ENCODE results near the gene FBXO44. TPM values are rescaled to one million over a fixed set of nuclear protein-coding genes. Genes with fewer than 3 reads are reported as not detected.
"Not testable (repeated sequence)": the region's sequence is repeated elsewhere in the genome, so short reads cannot be mapped to it uniquely, and the experiment has no call there.

Gene FBXO44
- polyA plus RNA-seq, 2 of the 4 experiments (the other 2 are of a cell fraction) = 10.4 to 26.9 TPM

GRCh38 chr1:11640944-11641343 lies 13.7 kb upstream of the FBXO44 start:
- DNase-seq (ENCODE audit: low read depth in 1 of 2, low spot score in 1 of 2) (no peak), FAIRE-seq (no peak), ATAC-seq (no peak)
- CTCF ChIA-PET = interaction anchor here (0.8 to 11.1 kb wide), 13 partner anchors 8 to 604 kb away, joined by 3 to 124 read pairs (median 4); partner anchors contain the start of gene DISP3
- Histone ChIP-seq H3K4me2 (no peak overlapping the region), H3K4me3 (no peak overlapping the region), H3K4me1 (no peaks in the 10 kb centered on the region), H3K27ac (no peak overlapping the region), H3K9me3 (no peaks in the 10 kb centered on the region)
- WGBS (ENCODE audit: missing lambda C conversion rate) = 31% methylated on average over 6 of the region's 6 CpGs
- TF ChIP-seq POLR2A (IDR thresholded peaks at IDR 0.05; ENCODE audit: low read length) = no peak
- TF ChIP-seq TP53 (CRISPR knock-in tag; IDR thresholded peaks at IDR 0.05) = no peak
- TF ChIP-seq RAD21 (conservative IDR thresholded peaks at IDR 0.05 in 1 of 2, IDR thresholded peaks at IDR 0.05 in 1 of 2) = no peak
- POLR2A ChIA-PET = no interaction called here

- no peak overlapping the region for H3K4me2 ChIP-seq
- WGBS (ENCODE audit: missing lambda C conversion rate) = 22% methylated on average over 4 of the region's 5 CpGs
- no peak overlapping the region for H3K4me3 ChIP-seq
- ChIA-PET CTCF (interaction anchor here (0.6 to 11.1 kb wide), 47 partner anchors 9 to 1866 kb away, joined by 3 to 124 read pairs (median 4); partner anchors contain the start of gene DISP3), POLR2A (no interaction called here)
- H3K4me1 ChIP-seq = no peaks in the 10 kb centered on the region
- DNase-seq (ENCODE audit: low read depth in 1 of 2, low spot score in 1 of 2) = no peak
- FAIRE-seq = no peak
- TF ChIP-seq CHD2 (IDR thresholded peaks at IDR 0.05; ENCODE audit: low read length, partially characterized antibody) = no peak
- no peak for TF ChIP-seq ZNF302 (CRISPR knock-in tag; IDR thresholded peaks at IDR 0.05)
- TF ChIP-seq HOXB13 (CRISPR knock-in tag; IDR thresholded peaks at IDR 0.05; ENCODE audit: low read depth) = no peak
- no peak for TF ChIP-seq ATOH8 (CRISPR knock-in tag; IDR thresholded peaks at IDR 0.05; ENCODE audit: low read depth)
- no peak for TF ChIP-seq ELK1 (IDR thresholded peaks at IDR 0.05; ENCODE audit: low read depth, low read length)
- no peak overlapping the region for H3K27ac ChIP-seq
- no peaks in the 10 kb centered on the region for H3K9me3 ChIP-seq
- no peak; a peak in 1 of 6 replicates for ATAC-seq
Observed at GRCh38 chr1:11641776-11642305, 12.8 kb upstream of the FBXO44 start.

GRCh38 chr1:11642418-11643017 lies 12.2 kb upstream of the FBXO44 start:
- ATAC-seq (peak; percentile 58 to 82; a peak in 3 of 6 replicates), FAIRE-seq (peak; percentile 13), DNase-seq (ENCODE audit: low read depth in 1 of 2, low spot score in 1 of 2) (peak; percentile 58 to 68)
- H3K4me2 ChIP-seq, H3K9me3 ChIP-seq, POLR2A ChIA-PET, H3K27ac ChIP-seq, H3K4me1 ChIP-seq, H3K4me3 ChIP-seq: not testable (repeated sequence)
- CTCF ChIA-PET = interaction anchor here (0.6 to 11.1 kb wide), 53 partner anchors 8 to 605 kb away, joined by 3 to 124 read pairs (median 3); partner anchors contain the start of gene DISP3
- TF ChIP-seq SMC3 (IDR thresholded peaks at IDR 0.05) (peak; percentile 63), CTCF (IDR thresholded peaks at IDR 0.05) (peak; percentile 78), RAD21 (conservative IDR thresholded peaks at IDR 0.05 in 1 of 2, IDR thresholded peaks at IDR 0.05 in 1 of 2) (peak; percentile 88 to 95)
- 43% methylated on average over 18 of the region's 18 CpGs for WGBS (ENCODE audit: missing lambda C conversion rate)

GRCh38 chr1:11643782-11644181 lies 10.9 kb upstream of the FBXO44 start:
- POLR2A ChIA-PET = no interaction called here
- ATAC-seq = no peak
- DNase-seq (ENCODE audit: low read depth in 1 of 2, low spot score in 1 of 2) = no peak
- H3K4me3 ChIP-seq = no peak overlapping the region
- no peak for FAIRE-seq
- no peak overlapping the region for H3K4me2 ChIP-seq
- CTCF ChIA-PET = interaction anchor here (0.5 to 11.1 kb wide), 25 partner anchors 11 to 905 kb away, joined by 3 to 124 read pairs (median 4); partner anchors contain the start of gene DISP3
- WGBS (ENCODE audit: missing lambda C conversion rate) = 38% methylated on average over 5 of the region's 5 CpGs
- no peaks in the 10 kb centered on the region for H3K9me3 ChIP-seq
- H3K4me1 ChIP-seq = no peaks in the 10 kb centered on the region
- TF ChIP-seq POLR2A (IDR thresholded peaks at IDR 0.05; ENCODE audit: low read length) (no peak), POLR2AphosphoS2 (conservative IDR thresholded peaks at IDR 0.05; ENCODE audit: low read length) (no peak), MAX (IDR thresholded peaks at IDR 0.05) (no peak), JUNB (IDR thresholded peaks at IDR 0.05) (no peak), EHF (CRISPR knock-in tag; IDR thresholded peaks at IDR 0.05) (no peak), MYC (IDR thresholded peaks at IDR 0.05; ENCODE audit: borderline replicate concordance, low read length) (no peak), HES2 (IDR thresholded peaks at IDR 0.05) (no peak)
- H3K27ac ChIP-seq = no peak overlapping the region
